Hepatic stellate cell (primary cell): ENCODE results near the gene VPS45.
A peak's percentile ranks its signal among the peaks of the same experiment; 100 is the strongest.
"Not testable (repeated sequence)": the region's sequence is repeated elsewhere in the genome, so short reads cannot be mapped to it uniquely, and the experiment has no call there.

Experiments used
- DNase-seq: peaks from one replicate; pipeline ENCODE4 v3.0.0; 2011; ENCODE audit warnings: low spot score

The VPS45 gene

DNA sequence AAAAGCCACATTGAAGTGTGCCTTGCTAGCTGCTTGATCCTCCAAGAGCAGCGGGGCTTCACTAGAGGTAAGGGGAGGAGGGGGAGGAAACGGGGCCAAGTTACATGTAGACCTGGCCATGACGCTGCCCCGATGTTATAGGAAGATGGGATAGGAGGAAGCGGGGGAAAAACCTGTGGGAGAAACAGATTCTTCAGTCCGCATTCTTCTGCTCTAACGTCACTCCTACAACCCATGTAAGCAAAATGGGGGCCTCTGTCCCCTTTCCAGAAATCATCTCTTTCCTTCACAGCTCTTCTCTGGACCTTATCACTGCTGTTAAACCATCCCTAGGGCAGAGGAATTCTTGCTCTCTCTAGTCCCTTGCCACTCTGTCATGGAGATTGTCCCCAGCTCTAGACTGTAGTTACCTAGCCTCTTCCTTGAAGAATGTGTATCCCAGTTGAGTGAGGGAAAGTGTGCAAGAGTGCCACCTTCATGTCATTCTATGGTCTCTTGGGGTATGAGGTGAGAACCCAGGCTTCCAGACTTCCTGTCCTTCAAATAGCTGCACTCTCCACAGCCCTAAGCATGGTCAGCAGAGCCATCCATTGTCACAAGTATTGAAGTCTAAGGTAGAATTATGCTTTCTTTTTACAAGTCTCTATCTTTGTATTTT is 93.5 kb downstream of the VPS45 start:
- no peak for DNase-seq

DNA sequence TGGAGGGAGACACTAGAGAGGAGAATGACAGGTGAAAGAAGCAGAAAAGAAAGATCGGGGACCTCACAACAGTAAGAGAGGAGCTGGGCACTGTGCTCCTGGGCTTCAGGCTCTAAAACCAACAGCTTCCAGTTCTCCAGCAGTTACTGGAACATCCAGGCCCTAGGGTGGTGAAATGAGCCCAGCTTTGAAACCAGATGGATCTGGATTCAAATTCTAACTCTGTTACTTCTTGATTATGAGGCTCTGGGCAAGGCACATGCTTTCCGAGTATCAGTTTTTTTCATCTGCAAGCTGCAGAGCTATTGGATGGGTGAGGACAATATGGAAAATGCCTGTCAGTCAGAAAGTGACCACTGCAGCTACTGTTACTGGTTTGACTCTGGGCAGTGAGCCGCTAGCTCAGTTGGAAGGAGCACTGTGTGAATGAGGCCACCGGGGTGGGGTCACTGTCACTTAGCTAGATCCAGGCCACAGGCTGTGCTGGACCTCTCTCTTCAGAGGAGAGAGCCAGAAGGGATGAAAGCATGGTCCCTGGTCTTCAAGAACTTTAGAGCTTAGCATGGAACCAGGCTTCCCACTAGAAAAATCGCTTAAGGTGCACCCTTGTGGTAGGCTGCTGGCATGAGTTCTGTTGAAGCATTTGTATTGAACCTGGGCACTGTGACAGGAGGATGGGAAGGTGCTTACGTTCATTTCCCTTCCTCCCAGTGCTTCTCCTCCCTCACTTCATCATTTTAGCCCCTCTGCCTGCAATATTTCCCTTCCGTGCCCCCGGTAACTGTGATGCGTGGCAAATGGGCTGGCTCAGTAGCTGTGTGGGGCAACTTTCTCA is 94.4 kb downstream of the VPS45 start:
- DNase-seq = no peak

DNA sequence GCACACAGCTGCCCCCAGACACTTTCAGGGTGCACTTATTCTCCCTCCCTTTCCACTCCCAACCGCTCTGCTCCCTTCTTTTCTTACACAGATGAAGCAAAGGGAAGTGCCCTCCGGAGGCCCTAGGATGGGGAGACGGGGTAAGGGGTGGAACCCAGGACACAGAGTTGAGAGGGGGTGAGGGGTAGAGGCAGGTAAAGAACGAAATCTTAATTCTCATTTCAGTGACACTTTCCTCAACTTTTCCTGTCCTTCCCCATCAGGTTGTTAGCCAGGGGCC is 94.9 kb downstream of the VPS45 start:
- DNase-seq = no peak

DNA sequence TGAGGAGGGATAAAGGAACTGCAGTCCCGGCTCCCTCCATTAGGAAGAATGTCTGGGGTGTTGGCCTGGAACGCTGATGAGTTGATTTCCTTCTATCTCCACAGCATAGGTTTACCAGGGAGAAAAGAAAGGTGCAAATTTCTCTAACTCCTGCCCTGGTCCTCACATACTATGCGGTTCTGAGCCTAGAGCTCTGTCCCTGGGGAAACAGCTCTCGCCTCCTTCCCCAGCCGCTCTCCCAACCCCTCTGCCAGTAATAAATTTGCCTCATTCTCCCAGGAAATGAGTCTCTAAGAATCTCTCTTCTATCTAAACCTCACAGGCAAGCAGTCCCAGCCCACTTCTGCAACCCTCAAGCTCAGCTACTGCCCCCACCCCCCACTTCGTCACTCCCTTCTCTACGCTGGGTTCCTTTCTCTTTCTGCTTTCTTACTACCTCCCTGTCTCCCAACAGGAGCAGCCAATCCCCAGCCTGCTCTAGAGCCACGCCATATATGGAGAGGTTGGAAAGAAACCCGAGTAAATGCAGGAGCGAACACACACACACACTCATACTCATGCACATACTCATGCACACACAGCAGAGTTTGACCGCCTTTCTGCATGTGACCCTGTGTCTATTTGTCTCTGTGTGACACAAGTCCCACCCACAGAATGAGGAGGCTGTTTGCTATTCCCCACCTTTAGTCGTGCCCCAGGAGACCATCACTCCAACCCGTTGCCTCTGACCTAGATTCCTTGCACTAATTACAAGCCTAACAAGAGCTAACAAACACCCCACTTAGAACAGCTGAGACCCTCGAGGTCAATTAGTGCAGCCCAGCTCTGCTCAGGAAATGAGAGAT is 95.5 kb downstream of the VPS45 start:
- DNase-seq = peak; percentile 97

DNA sequence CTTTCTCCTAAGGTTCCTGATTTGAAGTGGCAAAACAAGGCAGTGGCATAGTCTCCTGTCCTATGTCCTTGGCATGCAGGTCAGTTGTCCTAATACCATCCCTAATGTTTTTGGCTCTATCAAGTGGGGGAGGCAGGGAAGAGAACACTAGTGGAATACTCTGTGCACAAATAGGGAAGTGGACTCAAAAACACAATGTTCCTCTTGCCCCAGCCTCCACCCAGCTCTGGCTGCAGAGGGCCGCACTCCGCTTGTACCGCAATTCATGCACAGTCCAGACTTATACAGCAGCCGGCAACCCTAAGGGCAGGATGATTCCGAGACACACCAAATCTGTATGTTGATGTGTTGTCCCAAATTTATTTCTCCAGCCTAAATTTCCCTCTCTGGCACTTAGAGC is 96.6 kb downstream of the VPS45 start:
- DNase-seq = no peak

DNA sequence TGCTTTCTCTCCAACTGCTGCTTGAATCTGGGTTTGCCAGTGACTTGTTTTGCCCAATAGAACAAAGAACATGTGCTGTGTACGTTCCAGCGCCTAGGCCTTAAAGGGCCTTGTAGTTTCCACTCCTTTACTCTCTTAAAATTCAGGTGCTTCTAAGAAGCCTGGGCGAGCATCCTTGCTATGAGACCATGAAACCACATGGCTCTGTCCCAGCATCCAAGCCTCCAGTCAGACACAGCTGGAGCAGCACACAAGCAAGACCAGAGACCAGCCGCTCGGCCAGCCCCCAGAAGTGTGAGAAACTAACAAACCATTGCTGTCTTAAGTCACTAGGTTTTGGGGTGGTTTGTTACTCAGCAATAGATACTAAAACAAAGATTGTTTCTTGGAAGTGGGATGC is 97.2 kb downstream of the VPS45 start:
- DNase-seq = no peak

DNA sequence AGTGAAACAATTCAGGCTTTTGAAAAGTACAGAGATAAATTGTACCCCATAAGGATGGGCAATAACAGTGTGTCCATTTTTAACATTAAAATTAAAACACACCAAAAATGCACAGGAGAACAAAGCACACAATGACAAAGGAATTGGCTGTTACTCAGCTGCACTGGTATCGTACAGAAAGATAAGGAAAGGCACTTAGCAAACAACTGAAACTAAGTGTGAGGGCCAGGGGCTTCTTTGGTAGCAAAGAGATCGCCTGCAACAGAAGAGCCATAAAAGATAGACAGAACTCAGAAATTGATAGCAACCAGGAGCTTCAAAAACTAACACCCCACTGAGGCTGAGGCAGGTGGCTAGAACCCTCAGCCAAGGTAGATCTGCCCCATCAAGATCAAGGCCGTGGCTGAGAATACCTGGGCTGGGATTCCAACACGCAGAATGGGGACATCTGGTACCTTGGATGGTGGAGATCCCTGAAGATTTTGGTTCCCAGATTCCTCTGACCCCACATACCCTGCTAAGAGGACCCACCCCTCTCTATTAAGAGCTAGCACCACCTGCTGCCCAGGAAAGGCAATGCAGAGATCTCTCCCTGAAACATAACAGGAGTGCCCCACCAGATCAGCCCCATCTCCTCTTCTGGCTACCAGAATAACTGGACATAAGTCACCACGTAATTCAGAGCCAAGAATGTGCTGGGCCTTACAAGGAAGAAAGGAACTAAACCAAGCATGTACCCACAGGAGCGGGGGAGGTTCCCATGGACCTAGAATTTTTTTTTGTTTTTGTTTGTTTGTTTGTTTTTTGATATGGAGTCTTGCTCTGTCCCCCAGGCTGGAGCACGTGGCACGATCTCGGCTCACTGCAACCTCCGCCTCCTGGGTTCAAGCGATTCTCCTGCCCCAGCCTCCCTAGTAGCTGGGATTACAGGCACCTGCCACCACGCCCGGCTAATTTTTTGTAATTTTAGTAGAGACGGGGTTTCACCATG is 98.3 kb downstream of the VPS45 start:
- peak; percentile 59 for DNase-seq

DNA sequence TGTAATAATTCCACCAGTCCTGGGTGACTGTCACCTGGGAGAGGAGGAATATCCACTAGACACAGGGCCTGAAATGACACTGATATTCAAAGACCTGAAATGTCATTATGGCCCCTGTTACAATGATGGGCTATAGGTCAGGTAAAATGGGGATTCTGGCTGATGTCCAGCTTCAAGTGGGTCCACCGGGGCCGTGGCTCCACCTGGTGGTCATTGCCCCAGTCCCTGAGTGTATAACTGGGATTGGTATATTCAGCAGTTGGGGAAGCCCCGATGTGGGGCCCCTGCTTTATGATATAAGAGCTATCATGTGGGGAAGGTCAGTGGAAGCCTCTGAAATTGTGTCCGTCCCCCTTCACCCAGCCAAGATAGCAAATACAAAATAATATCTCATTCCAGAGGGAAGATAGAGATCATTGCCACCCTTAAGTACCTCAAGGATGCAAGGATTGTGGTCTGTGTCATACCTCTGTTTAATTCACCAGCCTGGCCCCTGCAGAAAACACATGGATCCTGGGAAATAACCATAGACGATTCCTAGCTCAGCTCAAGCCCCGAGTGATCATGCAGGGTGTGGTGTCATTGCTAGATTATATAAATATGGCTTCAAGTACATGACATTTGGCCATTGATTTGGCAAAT is 101.5 kb downstream of the VPS45 start:
- peak; percentile 76 for DNase-seq

DNA sequence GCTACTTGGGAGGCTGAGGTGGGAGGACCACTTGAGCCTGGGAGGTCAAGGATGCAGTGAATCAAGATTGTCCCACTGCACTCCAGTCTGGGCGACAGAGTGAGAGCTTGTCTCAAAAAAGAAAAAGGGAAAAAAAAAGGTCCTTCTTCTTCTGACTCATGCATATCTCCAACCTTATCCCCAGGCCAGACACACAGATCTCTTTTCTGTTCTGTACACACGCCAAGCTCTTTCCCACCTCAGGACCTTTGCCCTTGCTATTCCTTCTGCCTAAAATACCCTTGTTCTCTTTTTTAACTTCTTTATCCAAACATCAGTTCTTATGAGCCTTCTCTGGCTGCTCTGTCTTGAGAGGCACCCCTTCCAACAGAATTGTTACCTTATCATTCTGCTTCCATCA is 104.2 kb downstream of the VPS45 start:
- no peak for DNase-seq

DNA sequence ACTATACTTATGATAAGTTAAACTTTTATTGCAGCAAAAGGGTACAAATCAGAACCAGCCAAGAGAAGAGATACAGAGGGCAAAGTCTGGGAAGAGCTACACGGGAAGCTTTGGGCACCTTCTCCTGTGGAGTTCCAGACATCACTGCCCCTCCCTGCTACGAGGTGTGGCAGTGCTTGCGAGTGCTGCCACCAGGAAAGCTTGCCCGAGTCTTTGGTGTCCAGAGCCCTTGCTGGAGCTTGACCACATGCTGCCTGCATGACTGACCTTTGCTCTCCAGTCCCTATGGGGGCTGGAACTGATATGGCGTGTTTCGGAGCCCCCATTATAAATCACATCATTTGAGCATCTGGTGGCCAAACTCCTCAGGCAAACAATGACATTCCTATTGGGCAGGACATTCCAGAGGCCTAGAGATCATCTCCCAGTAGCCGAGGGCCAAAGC is 105.6 kb downstream of the VPS45 start:
- no peak for DNase-seq

DNA sequence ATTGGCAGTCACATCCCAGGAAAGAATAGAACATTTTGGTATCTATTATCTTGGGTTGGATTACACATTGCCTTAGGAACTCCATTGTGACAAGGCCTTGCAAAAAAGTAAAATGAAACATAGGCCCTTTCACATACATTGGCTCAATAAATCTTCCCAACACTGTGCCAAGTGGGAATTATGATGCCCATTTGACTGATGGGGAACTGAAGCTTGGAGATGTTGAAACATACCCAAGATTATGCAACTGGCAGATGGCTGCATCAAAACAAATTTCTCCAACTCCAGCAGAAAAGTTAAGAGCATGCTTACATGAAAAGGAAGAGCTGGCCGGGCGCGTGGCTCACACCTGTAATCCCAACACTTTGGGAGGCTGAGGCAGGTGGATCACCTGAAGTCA is 109.0 kb downstream of the VPS45 start:
- DNase-seq = no peak

DNA sequence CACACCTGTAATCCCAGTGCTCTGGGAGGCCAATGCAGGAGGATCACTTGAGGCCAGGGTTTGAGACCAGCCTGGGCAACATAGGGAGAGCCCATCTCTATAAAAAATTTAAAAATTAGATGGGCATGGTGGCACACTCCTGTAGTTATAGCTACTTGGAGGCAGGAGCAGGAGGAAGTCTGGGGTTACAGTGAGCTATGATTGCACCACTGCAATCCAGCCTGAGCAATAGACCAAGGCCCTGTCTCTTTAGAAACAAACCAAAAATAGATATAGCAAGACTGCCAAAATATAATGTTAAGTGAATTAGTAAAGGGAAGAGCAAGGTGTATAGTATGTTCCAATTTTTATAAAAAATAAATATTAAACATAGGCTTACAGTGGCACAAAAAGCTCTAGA is 111.0 kb downstream of the VPS45 start:
- DNase-seq = no peak

DNA sequence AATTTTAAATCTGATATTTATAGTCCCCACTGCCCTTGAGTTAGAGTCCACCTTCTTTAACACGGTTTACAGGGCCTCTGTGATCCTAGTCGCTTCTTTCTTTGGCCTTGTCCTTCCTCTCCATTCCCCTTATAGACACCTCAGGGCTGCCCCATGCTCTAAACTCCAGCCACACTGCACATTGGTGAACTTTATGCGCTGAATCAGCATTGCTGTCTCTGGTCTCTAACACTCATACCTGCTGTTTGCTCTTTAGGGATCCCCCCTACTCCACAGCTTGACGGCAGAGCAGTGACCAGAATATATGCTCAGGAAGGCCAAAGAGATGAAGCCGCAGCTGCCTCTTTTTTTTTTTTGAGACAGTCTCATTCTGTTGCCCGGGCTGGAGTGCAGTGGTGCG is 112.3 kb downstream of the VPS45 start:
- no peak for DNase-seq

DNA sequence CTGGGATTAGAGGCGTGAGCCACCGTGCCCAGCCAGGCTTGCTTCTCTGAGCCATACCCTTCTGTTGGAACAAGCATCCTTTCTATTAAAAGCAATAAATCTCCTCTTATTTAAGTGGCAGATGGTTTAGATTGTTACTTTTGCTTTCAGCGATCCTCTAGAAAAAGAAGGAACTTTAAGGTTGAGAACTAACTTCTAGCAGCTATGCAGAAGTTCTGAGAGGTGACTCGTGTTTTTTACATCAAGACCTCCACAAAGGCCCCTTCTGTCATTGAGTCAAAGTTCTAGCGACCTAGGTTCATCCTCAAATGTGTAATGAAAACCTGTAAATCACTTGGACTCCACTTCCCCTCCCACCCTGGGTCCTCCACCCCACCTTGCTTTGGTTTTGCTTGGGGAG is 112.9 kb downstream of the VPS45 start:
- no peak for DNase-seq

DNA sequence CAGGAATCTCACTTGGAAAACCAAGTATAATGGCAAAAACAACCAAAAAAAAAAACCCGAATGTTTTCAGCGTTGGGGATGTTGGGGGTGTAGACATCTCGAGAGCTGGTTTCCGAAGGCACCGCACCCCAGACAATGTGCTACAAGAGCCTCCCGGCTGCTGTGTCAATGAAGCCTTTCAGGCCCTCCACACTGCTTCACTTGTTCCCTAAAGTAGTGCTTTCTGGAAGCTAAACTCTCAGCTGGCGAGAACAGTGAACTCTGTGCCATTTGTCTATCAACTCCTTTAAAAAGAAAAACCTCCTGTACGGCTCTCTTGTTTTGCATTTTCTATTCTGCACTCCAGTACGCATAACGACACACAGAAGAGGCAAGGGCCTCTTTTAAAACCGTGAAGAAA is 114.7 kb downstream of the VPS45 start:
- DNase-seq = no peak

DNA sequence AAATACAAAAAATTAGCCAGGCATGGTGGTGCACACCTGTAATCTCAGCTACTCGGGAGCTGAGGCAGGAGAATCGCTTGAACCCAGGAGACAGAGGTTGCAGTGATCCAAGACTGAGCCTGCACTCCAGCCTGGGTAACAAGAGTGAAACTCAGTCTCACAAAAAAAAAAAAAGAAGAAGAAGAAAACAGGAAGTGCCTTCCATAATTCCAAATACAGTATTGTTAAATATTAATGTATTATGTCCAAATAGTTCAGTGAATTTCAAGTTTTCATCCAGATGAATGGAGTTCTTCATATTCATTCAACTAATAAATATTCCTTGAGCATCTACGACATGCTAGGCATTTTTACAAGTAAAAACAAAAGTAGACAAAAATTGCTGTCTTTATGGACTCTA is 115.5 kb downstream of the VPS45 start:
- DNase-seq = no peak

DNA sequence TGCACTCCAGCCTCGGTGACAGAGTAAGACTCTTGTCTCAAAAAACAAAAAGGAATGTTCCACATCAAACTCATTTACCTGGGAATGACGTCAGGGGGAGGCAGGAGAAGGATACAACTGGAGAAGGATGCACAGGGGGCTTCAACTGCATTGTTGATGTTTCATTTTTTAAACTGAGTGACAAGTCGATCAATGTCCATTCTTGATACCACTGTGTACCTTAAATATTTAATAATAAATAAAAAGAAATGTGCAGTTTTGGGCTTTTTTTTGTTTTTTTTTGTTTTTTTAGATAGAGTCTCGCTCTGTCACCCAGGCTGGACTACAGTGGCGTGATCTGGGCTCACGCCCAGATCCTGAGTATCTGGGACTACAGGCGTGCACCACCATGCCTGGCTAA is 117.9 kb downstream of the VPS45 start:
- no peak for DNase-seq

DNA sequence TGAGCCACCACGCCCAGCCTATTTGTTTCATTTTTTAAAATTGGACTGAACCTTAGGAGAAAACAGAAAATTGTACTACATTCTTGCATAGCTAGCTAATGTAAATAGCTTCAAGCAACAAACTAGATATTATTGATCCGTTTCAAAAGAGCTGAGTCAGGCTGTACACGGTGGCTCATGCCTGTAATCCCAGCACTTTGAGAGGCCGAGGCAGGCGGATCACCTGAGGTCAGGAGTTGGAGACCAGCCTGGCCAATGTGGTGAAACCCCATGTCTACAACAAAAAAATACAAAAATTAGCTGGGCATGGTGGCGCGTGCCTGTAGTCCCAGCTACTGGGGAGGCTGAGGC is 118.8 kb downstream of the VPS45 start:
- DNase-seq = not testable (repeated sequence)

DNA sequence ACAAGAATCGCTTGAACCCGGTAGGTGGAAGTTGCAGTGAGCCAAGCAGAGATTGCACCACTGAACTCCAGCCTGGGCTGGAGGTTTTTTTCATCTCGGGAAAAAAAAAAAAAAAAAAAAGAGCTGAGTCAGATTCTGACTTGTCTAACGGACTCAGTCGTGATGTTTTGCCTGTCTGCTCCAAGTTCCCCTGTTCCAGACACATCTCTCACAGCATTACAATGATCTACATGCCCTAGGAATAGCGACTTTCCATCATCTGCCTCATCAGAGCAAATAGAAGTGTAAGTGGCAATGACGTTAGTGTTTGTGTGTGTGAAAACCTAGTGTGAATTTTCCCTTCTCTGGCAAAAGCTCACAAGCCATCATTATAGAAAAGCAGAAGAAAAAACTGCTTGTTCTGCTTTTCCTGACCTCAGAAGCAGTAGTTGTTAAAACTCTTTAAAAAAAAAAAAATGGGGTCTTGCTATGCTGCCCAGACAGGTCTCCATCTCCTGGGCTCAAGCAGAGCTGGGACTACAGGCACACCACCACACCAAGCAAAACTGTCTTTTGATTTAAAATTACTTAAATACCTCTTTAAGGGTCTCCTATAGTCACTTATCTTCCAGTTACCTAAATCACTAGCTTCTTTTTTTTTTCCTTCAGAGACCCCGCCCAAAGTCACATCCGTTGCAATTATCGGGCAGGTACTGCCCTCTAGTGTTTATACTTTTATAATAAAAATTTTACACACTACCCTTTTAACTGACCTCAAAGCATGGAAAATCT is 119.4 kb downstream of the VPS45 start:
- peak; percentile 42 for DNase-seq

DNA sequence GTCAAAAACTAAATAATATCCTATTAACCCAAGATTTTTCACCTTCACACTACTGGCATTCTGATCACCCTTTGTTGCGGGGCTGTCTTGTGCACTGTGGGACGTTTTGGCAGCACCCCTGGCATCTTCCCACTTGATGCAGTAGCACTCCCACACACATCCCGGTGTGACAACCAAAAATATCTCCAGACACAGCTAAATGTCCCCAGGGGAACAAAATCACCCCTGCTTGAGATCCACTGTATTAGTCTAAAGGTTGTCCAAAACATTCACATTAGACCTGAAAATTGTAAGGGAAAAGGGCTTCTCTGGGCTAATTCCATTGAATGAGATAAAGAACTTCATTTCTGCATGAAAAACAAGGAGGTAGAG is 120.0 kb downstream of the VPS45 start:
- no peak for DNase-seq

DNA sequence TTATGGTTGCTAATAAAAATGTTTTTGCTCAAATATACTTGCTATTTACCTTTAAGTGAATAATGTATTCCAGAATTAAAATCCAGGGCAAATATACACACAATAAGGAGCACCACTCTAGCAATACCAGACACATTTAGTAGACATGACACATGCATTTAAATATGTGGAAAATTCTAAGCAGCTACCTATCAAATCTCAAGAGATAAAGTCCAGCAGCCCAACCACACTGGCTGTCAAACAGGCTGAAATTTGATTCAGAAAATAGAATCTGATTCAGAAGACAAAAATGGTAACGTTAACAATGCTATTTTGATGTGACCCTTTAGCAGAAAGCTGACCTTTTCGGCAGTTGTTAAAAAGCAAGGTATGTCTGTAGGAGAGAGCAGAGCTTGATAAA is 124.4 kb downstream of the VPS45 start:
- DNase-seq = peak; percentile 55
